ENCODE measurements around the gene CACNA2D2. TPM values are rescaled to one million over a fixed set of nuclear protein-coding genes. Genes with fewer than 3 reads are reported as not detected.

CACNA2D2 gene
- total and polyA plus RNA-seq, 2 of the 4 experiments (the other 2 are of a cell fraction) = 0.15 TPM; not detected in 1

DNA sequence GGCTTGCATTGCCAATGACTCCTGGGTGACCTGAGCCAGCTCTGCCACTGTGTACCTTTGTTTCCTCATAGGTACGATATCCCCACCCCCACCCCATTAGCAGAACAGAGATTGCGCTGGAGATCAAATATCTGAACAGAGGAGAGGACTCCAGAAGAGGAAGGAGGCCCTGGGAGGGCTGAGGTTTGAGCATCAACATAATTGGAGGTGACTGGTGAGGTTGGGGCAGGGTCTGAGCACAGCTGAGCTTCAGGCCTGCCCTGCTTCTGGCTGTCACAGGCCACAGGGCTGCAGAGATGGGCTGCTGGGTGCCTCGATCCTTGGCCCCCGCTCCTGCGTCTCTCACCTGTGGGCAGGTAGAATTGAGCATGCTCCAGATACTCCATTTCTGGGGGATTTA, 21.3 kb upstream of the CACNA2D2 start:
- Histone ChIP-seq H3K79me1 (ENCODE audit: low read depth in 1 of 2, low read length in 2 of 2) (no peaks in the 10 kb centered on the region), H4K5ac (ENCODE audit: low read depth, low read length) (no peak overlapping the region), H3K18ac (ENCODE audit: low read depth, low read length) (no peak overlapping the region), H4K8ac (ENCODE audit: low read depth in 2 of 2, low read length in 2 of 2) (no peak overlapping the region), H3K4me3 (ENCODE audit: insufficient read depth, low read depth, low read length) (no peak overlapping the region), H2AK9ac (replicated peaks; ENCODE audit: low read depth, low read length, poor library complexity) (no peak overlapping the region), H2BK15ac (ENCODE audit: low read depth, low read length) (no peak overlapping the region), H2AFZ (replicated peaks; ENCODE audit: low read length, poor library complexity) (no peak overlapping the region), H2BK20ac (ENCODE audit: low read depth, low read length) (no peak overlapping the region), H3K36me3 (ENCODE audit: control insufficient read depth, insufficient read depth, low read length) (no peaks in the 10 kb centered on the region), H4K20me1 (ENCODE audit: insufficient read depth, low read length) (no peaks in the 10 kb centered on the region), H2AK5ac (ENCODE audit: low read depth, low read length) (no peak overlapping the region), H3K27me3 (ENCODE audit: control insufficient read depth, insufficient read depth, low read length) (peaks cover 60% of the 10 kb centered on the region), H3K4me1 (ENCODE audit: control insufficient read depth, insufficient read depth, low read length) (no peaks in the 10 kb centered on the region), H2BK5ac (ENCODE audit: low read depth, low read length, poor library complexity, severe bottlenecking) (no peak overlapping the region), H3K9me3 (ENCODE audit: control insufficient read depth, insufficient read depth, low read length) (no peaks in the 10 kb centered on the region), H3K27ac (ENCODE audit: insufficient read depth, low read length) (no peak overlapping the region), H3K9me1 (ENCODE audit: insufficient read depth, low read length) (no peaks in the 10 kb centered on the region), H3K4me2 (ENCODE audit: low read depth, low read length) (no peak overlapping the region), H3K9ac (ENCODE audit: low read depth, low read length) (no peak overlapping the region), H4K91ac (ENCODE audit: insufficient read depth, low read depth, low read length) (no peak overlapping the region), H3K23ac (ENCODE audit: low read depth, low read length) (no peak overlapping the region), H2BK120ac (ENCODE audit: low read depth, low read length) (no peak overlapping the region), H3K14ac (replicated peaks; ENCODE audit: low read depth, low read length) (no peak overlapping the region), H3K56ac (ENCODE audit: extremely low read depth, insufficient read depth, low read length) (no peak overlapping the region), H3K4ac (ENCODE audit: low read depth, low read length) (no peak overlapping the region)
- intact Hi-C loops (cut with micrococcal nuclease) = no loop called here
- TF ChIP-seq MXI1 (IDR thresholded peaks at IDR 0.05; ENCODE audit: borderline replicate concordance, low read depth, low read length) = no peak
- no peak for TF ChIP-seq FOS (IDR thresholded peaks at IDR 0.05; ENCODE audit: low read depth, low read length)
- TF ChIP-seq MAZ (IDR thresholded peaks at IDR 0.05; ENCODE audit: borderline replicate concordance, low read depth, low read length) = no peak
- TF ChIP-seq BHLHE40 (IDR thresholded peaks at IDR 0.05; ENCODE audit: low read depth, low read length) = no peak
- TF ChIP-seq MAFK (IDR thresholded peaks at IDR 0.05; ENCODE audit: low read depth, low read length) = no peak
- no peak for TF ChIP-seq SMC3 (IDR thresholded peaks at IDR 0.05; ENCODE audit: low read depth, low read length)
- TF ChIP-seq RCOR1 (IDR thresholded peaks at IDR 0.05; ENCODE audit: insufficient replicate concordance, low read length) = no peak
- TF ChIP-seq, protein P1, sequence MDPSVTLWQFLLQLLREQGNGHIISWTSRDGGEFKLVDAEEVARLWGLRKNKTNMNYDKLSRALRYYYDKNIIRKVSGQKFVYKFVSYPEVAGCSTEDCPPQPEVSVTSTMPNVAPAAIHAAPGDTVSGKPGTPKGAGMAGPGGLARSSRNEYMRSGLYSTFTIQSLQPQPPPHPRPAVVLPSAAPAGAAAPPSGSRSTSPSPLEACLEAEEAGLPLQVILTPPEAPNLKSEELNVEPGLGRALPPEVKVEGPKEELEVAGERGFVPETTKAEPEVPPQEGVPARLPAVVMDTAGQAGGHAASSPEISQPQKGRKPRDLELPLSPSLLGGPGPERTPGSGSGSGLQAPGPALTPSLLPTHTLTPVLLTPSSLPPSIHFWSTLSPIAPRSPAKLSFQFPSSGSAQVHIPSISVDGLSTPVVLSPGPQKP (IDR thresholded peaks at IDR 0.05; ENCODE audit: borderline replicate concordance, low read depth, low read length) = no peak
- no peak for TF ChIP-seq CHD1 (IDR thresholded peaks at IDR 0.05; ENCODE audit: low read depth, low read length)
- TF ChIP-seq CEBPB (IDR thresholded peaks at IDR 0.05; ENCODE audit: low read depth, low read length) = no peak
- no peak for TF ChIP-seq RFX5 (IDR thresholded peaks at IDR 0.05; ENCODE audit: low read depth, low read length)
- TF ChIP-seq POLR2A (IDR thresholded peaks at IDR 0.05; ENCODE audit: low read depth, low read length) = no peak
- TF ChIP-seq, protein P2, sequence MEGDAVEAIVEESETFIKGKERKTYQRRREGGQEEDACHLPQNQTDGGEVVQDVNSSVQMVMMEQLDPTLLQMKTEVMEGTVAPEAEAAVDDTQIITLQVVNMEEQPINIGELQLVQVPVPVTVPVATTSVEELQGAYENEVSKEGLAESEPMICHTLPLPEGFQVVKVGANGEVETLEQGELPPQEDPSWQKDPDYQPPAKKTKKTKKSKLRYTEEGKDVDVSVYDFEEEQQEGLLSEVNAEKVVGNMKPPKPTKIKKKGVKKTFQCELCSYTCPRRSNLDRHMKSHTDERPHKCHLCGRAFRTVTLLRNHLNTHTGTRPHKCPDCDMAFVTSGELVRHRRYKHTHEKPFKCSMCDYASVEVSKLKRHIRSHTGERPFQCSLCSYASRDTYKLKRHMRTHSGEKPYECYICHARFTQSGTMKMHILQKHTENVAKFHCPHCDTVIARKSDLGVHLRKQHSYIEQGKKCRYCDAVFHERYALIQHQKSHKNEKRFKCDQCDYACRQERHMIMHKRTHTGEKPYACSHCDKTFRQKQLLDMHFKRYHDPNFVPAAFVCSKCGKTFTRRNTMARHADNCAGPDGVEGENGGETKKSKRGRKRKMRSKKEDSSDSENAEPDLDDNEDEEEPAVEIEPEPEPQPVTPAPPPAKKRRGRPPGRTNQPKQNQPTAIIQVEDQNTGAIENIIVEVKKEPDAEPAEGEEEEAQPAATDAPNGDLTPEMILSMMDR (conservative IDR thresholded peaks at IDR 0.05; ENCODE audit: low read depth, low read length) = no peak
- no peak for TF ChIP-seq RAD21 (IDR thresholded peaks at IDR 0.05; ENCODE audit: low read length)
- TF ChIP-seq, protein P3, sequence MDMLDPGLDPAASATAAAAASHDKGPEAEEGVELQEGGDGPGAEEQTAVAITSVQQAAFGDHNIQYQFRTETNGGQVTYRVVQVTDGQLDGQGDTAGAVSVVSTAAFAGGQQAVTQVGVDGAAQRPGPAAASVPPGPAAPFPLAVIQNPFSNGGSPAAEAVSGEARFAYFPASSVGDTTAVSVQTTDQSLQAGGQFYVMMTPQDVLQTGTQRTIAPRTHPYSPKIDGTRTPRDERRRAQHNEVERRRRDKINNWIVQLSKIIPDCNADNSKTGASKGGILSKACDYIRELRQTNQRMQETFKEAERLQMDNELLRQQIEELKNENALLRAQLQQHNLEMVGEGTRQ (IDR thresholded peaks at IDR 0.05; ENCODE audit: low read depth, low read length) = no peak
- no peak for TF ChIP-seq NFE2L2 (IDR thresholded peaks at IDR 0.05; ENCODE audit: low read depth, low read length)
- CTCF ChIA-PET = no interaction called here
- DNase-seq (no peak), ATAC-seq (ENCODE audit: low read depth) (no peak)
- in situ Hi-C loops (cut with MboI; ENCODE audit: low sequenced_read_pairs) = no loop called here
- no TSS peak for BruUV-seq (replicated peaks)
- dilution Hi-C loops (cut with HindIII; ENCODE audit: low sequenced_read_pairs, unreplicated experiment) = no loop called here
- POLR2A ChIA-PET (ENCODE audit: unreplicated experiment) = no interaction called here
- WGBS, 2 experiments (ENCODE audit: extremely low coverage in 2 of 2, insufficient read length in 1 of 2) = no CpG with 5 or more reads among the region's 5 CpGs
